HG02588 (cell line): ENCODE measurements around the gene DUOX2.
A peak's percentile ranks its signal among the peaks of the same experiment; 100 is the strongest.
"Not testable (repeated sequence)": the region's sequence is repeated elsewhere in the genome, so short reads cannot be mapped to it uniquely, and the experiment has no call there.

ENCODE experiments used
- ATAC-seq: cut with Tn5 transposase; IDR thresholded peaks from one replicate; pipeline ENCODE4 v1.9.1; 2021; ENCODE audit warnings: mild to moderate bottlenecking, moderate library complexity; ENCODE audit not compliant: unreplicated experiment

DUOX2 gene

GRCh38 chr15:45077391-45077790, 36.6 kb downstream of the DUOX2 start:
- not testable (repeated sequence) for ATAC-seq

GRCh38 chr15:45075440-45076320, 38.3 kb downstream of the DUOX2 start:
- not testable (repeated sequence) for ATAC-seq

- not testable (repeated sequence) for ATAC-seq
These were observed 40.4 kb downstream of the DUOX2 start for GRCh38 chr15:45073602-45074001.

GRCh38 chr15:45069942-45070360, 44.0 kb downstream of the DUOX2 start:
- not testable (repeated sequence) for ATAC-seq

- ATAC-seq = no peak
These were observed 49.6 kb downstream of the DUOX2 start for GRCh38 chr15:45064386-45064785.

- not testable (repeated sequence) for ATAC-seq
These were observed 51.7 kb downstream of the DUOX2 start for GRCh38 chr15:45062301-45062700.

- not testable (repeated sequence) for ATAC-seq
These were observed 55.0 kb downstream of the DUOX2 start for GRCh38 chr15:45058690-45059675.

- ATAC-seq = not testable (repeated sequence)
These were observed 61.3 kb downstream of the DUOX2 start for GRCh38 chr15:45052676-45053075.

- no peak for ATAC-seq
These were observed 63.4 kb downstream of the DUOX2 start for GRCh38 chr15:45050587-45050986.

- ATAC-seq = peak; percentile 50
These were observed 65.0 kb downstream of the DUOX2 start for GRCh38 chr15:45048794-45049631.

- peak; percentile 19 for ATAC-seq
These were observed 65.6 kb downstream of the DUOX2 start for GRCh38 chr15:45048449-45048793.

GRCh38 chr15:45044270-45044669, 69.7 kb downstream of the DUOX2 start:
- ATAC-seq = not testable (repeated sequence)

GRCh38 chr15:45042859-45043258, 71.1 kb downstream of the DUOX2 start:
- ATAC-seq = not testable (repeated sequence)
